Epithelial cell of proximal tubule (primary cell): ENCODE data around the gene PTPRK. TPM values are rescaled to one million over a fixed set of nuclear protein-coding genes. Genes with fewer than 3 reads are reported as not detected.

Experiments used
- DNase-seq: peaks from one replicate; pipeline ENCODE4 v3.0.0-alpha.2; 2011; ENCODE audit warnings: low read depth
- H3K4me3 ChIP-seq: 2 replicates; pipeline ENCODE4 v1.5.1; 2011; ENCODE audit warnings: low read depth, mild to moderate bottlenecking, low read length
- CTCF ChIP-seq: conservative IDR thresholded peaks from 2 replicates; pipeline ENCODE4 v1.5.1; 2012; ENCODE audit warnings: low read depth, mild to moderate bottlenecking, low read length
- total RNA-seq: library from RNA; depleted of rRNA; stranded (reverse); fragments of >200 nt; gene quantifications from 2 replicates; pipeline ENCODE4 v1.2.3, GENCODE V29; 2015

PTPRK gene
- total RNA-seq, 1 donor from 2014 or later, result 42.5 TPM

DNA sequence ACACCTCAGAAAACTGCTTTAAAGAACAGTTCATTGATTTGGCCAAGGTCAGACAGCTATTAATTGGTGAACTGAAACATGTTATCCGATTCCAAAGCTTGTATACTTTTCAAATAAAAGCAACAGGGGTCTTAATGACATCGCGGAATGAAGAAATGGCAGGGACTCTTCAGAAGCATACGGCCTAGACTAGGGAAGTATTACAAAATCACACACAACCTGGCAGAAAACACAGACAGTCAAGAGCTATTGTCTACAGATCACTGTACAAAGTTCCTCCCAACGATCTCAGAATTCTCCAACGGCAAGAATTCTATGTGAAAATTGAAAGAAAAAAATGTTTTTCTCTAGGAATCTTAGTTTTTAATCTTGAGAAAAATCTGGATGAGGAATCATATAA is 105.5 kb downstream of the PTPRK start:
- H3K4me3 ChIP-seq, result no peak overlapping the region
- TF ChIP-seq CTCF, result no peak
- no peak for DNase-seq

DNA sequence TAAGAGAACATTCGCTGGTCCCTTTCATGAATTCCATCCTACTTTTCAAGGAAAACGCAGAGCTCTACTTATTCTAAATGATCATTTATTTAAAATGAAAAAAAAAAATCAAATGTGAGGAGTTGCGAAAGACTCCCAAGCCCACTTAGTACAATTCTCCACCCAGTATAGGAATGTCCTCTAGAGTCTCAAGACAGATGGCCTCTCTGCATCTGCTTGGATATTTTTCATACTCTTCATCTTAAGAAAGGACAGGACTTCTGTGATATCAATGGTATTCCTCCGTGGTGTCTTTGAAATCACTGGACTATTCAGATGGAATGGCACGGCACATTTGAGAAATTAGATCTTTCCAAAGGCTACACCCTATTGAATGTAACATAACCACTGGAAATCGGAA is 107.1 kb downstream of the PTPRK start:
- TF ChIP-seq CTCF, result no peak
- H3K4me3 ChIP-seq, result no peak overlapping the region
- no peak for DNase-seq

- DNase-seq, result no peak
Measured at GRCh38 chr6:128412680-128413079, 107.7 kb downstream of the PTPRK start.

DNA sequence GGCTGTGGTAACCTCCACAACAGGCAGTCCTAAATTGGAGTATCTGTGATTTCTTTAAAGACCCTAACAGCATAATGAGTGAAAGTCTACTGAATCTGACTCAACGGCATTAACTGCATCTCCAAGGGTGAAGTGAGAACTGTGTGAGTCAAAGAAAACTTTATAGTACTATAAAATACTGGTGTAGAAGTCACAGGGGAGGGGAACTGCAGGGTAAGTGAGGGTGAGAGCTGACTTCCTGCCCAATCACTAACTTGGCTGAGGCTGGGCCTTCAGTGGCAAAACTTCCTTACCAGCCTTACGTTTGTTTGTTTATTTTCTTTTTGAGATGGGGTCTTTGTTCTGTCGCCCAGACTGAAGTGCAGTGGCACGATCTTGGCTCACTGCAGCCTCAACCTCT is 109.8 kb downstream of the PTPRK start:
- H3K4me3 ChIP-seq, result no peak overlapping the region
- TF ChIP-seq CTCF, result no peak
- no peak for DNase-seq

More at GRCh38 chr6:128412680-128413079, 107.7 kb downstream of the PTPRK start:
- no peak for TF ChIP-seq CTCF
- no peak overlapping the region for H3K4me3 ChIP-seq

DNA sequence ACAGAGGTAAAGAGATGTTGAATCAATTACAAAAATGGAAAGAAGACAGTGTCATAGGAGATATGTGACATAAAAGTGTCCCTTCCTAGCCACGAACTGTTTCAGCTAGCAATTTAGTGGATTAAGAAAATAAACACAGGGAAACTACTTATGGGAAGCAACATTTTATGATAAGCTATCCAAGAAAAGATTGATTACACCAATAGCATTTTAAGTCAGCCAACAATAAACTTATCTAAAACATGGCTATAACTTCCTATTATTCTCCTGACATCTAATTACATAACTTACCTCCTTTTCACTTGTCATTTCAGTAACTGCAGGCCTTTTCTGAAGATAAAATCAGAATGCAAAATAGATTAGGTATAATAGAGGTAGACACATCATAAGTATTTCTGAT is 111.4 kb downstream of the PTPRK start:
- TF ChIP-seq CTCF, result no peak
- DNase-seq, result no peak
- H3K4me3 ChIP-seq, result no peak overlapping the region

DNA sequence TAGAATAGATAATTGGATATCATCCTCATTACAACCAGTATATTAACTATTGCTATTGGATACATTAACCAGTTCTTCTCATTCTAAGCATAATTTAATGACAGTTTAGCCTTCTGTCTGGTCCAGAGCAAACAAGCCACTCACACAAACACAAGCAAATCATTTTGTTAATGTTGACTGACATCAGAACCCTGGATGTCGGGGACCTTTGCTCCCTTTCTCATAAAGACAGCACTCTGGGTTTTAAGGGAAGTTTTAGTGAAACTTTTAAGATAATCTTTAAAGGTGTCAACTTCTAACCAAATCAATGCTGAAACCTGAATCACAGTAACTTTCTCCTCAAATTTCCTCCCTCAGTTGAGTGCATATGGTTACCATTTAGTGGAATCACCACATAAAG is 113.9 kb downstream of the PTPRK start:
- TF ChIP-seq CTCF, result no peak
- H3K4me3 ChIP-seq, result no peak overlapping the region
- no peak for DNase-seq

DNA sequence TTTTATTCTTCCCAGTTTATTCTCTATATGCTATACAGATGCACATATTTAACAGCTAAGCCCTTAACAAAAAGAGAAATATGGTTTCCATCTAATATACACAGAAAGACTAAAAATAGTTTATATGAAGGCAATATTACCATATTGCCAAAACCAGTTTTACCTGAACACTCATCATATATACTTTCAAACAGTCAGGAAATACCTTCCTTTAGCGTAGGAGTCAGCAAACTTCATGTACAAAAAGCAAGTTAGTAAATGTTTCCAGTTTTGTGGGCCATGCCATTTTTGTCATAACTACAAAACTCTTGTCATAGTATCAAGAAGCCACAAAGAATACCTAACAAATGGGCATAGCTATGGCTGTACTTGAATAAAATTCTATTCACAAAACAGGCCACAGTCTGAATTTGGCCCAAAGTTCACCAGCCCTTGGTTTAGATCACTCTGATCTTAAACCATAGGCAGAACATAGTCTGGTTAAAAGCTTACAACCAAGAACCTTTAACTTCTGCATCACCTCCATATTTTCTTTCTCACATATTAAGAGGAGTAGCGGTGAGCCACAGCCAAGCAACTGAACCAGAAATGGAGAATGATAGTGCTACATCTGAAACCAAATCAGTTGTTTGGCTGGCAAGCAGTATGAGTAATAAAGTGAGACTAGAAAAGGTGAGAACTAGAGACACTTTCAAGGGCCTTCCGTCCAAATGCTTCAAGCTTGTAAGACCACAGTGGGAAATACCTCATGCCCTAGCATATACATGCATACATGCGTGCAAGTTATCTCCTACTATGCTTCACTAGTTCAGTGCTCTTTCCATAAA is 116.6 kb downstream of the PTPRK start:
- no peak overlapping the region for H3K4me3 ChIP-seq
- DNase-seq, result no peak
- TF ChIP-seq CTCF, result no peak
